ENCODE data around the gene AUTS2. TPM values are rescaled to one million over a fixed set of nuclear protein-coding genes. Genes with fewer than 3 reads are reported as not detected.

AUTS2 gene
- polyA plus RNA-seq, 1 donor from 2014 or later, result 97.3 TPM

DNA sequence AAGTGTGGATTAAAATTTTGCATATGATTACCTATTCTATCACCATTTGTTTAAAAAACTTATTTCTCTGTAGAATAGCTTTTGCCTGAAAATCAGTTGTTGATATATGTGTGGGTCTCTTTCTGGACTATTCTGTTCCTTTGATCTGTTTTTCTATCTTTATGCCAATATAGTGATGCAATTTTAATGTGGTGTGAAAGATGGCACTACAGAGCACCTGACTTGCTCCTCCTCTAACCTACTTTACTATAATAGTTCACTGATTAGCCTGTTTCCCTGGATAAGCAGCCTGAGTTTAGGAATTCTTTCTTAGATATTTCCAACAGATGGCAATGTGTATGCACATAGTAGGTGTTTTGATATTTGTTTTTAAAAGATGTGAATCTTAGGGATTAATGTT is 294.5 kb downstream of the AUTS2 start:
- Histone ChIP-seq H3K79me2 (replicated peaks; ENCODE audit: insufficient read depth, low read length) (peaks cover 35% of the 10 kb centered on the region), H3F3A (ENCODE audit: insufficient read depth, low read length, poor library complexity, severe bottlenecking) (peaks cover 6% of the 10 kb centered on the region), H3K36me3 (ENCODE audit: insufficient read depth, low read length) (no peaks in the 10 kb centered on the region), H3K9me3 (ENCODE audit: low read length) (no peaks in the 10 kb centered on the region), H4K20me1 (ENCODE audit: insufficient read depth) (no peaks in the 10 kb centered on the region), H2AFZ (ENCODE audit: low read depth, low read length) (no peak overlapping the region), H3K9me2 (ENCODE audit: insufficient read depth, low read length) (no peaks in the 10 kb centered on the region), H3K27me3 (ENCODE audit: insufficient read depth, low read depth, low read length) (no peaks in the 10 kb centered on the region), H3K4me2 (ENCODE audit: low read length) (no peak overlapping the region), H3K4me3 (ENCODE audit: low read length) (no peak overlapping the region), H3K9ac (ENCODE audit: low read length) (no peak overlapping the region), H3K27ac (ENCODE audit: low read length) (no peak overlapping the region)
- TF ChIP-seq SMC3 (conservative IDR thresholded peaks at IDR 0.05; ENCODE audit: poor library complexity), result peak; percentile 16
- TF ChIP-seq REST (IDR thresholded peaks at IDR 0.05; ENCODE audit: borderline replicate concordance), result no peak
- TF ChIP-seq TAF1 (IDR thresholded peaks at IDR 0.05; ENCODE audit: low read depth), result no peak
- no peak for TF ChIP-seq MXI1 (conservative IDR thresholded peaks at IDR 0.05; ENCODE audit: poor library complexity, severe bottlenecking)
- no peak for TF ChIP-seq EP300 (conservative IDR thresholded peaks at IDR 0.05; ENCODE audit: poor library complexity, severe bottlenecking)
- no peak for TF ChIP-seq POLR2AphosphoS5 (IDR thresholded peaks at IDR 0.05)
- TF ChIP-seq EZH2 (IDR thresholded peaks at IDR 0.05; ENCODE audit: borderline replicate concordance, insufficient read depth, low read length, poor library complexity, severe bottlenecking), result no peak
- TF ChIP-seq RAD21 (conservative IDR thresholded peaks at IDR 0.05), result no peak
- TF ChIP-seq, protein P1, sequence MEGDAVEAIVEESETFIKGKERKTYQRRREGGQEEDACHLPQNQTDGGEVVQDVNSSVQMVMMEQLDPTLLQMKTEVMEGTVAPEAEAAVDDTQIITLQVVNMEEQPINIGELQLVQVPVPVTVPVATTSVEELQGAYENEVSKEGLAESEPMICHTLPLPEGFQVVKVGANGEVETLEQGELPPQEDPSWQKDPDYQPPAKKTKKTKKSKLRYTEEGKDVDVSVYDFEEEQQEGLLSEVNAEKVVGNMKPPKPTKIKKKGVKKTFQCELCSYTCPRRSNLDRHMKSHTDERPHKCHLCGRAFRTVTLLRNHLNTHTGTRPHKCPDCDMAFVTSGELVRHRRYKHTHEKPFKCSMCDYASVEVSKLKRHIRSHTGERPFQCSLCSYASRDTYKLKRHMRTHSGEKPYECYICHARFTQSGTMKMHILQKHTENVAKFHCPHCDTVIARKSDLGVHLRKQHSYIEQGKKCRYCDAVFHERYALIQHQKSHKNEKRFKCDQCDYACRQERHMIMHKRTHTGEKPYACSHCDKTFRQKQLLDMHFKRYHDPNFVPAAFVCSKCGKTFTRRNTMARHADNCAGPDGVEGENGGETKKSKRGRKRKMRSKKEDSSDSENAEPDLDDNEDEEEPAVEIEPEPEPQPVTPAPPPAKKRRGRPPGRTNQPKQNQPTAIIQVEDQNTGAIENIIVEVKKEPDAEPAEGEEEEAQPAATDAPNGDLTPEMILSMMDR (IDR thresholded peaks at IDR 0.05; ENCODE audit: poor library complexity, severe bottlenecking), result peak; percentile 44

- peak; percentile 63 for TF ChIP-seq SMC3 (conservative IDR thresholded peaks at IDR 0.05; ENCODE audit: poor library complexity)
- no peak for TF ChIP-seq MXI1 (conservative IDR thresholded peaks at IDR 0.05; ENCODE audit: poor library complexity, severe bottlenecking)
- peak; percentile 72 for TF ChIP-seq RAD21 (conservative IDR thresholded peaks at IDR 0.05)
- TF ChIP-seq EP300 (conservative IDR thresholded peaks at IDR 0.05; ENCODE audit: poor library complexity, severe bottlenecking), result no peak
- no peak for TF ChIP-seq REST (IDR thresholded peaks at IDR 0.05; ENCODE audit: borderline replicate concordance)
- TF ChIP-seq EZH2 (IDR thresholded peaks at IDR 0.05; ENCODE audit: borderline replicate concordance, insufficient read depth, low read length, poor library complexity, severe bottlenecking), result no peak
- TF ChIP-seq TAF1 (IDR thresholded peaks at IDR 0.05; ENCODE audit: low read depth), result no peak
- TF ChIP-seq, protein P1 (IDR thresholded peaks at IDR 0.05; ENCODE audit: poor library complexity, severe bottlenecking), result peak; percentile 67
- no peak for TF ChIP-seq POLR2AphosphoS5 (IDR thresholded peaks at IDR 0.05)
- H3K9me2 ChIP-seq (ENCODE audit: insufficient read depth, low read length), result no peaks in the 10 kb centered on the region
- no peak overlapping the region for H3K4me3 ChIP-seq (ENCODE audit: low read length)
- peaks cover 6% of the 10 kb centered on the region for H3F3A ChIP-seq (ENCODE audit: insufficient read depth, low read length, poor library complexity, severe bottlenecking)
- H2AFZ ChIP-seq (ENCODE audit: low read depth, low read length), result no peak overlapping the region
- no peaks in the 10 kb centered on the region for H3K9me3 ChIP-seq (ENCODE audit: low read length)
- no peaks in the 10 kb centered on the region for H3K27me3 ChIP-seq (ENCODE audit: insufficient read depth, low read depth, low read length)
- no peaks in the 10 kb centered on the region for H4K20me1 ChIP-seq (ENCODE audit: insufficient read depth)
- no peak overlapping the region for H3K9ac ChIP-seq (ENCODE audit: low read length)
- H3K4me2 ChIP-seq (ENCODE audit: low read length), result no peak overlapping the region
- H3K27ac ChIP-seq (ENCODE audit: low read length), result no peak overlapping the region
- no peaks in the 10 kb centered on the region for H3K36me3 ChIP-seq (ENCODE audit: insufficient read depth, low read length)
- H3K79me2 ChIP-seq (replicated peaks; ENCODE audit: insufficient read depth, low read length), result peaks cover 32% of the 10 kb centered on the region
These were observed 295.6 kb downstream of the AUTS2 start for GRCh38 chr7:69893906-69894305.
